IPS-NIHi7 (cell line): ENCODE data around the gene HLA-DMB.
A peak's percentile ranks its signal among the peaks of the same experiment; 100 is the strongest.

ENCODE experiments used
- DNase-seq: peaks from one replicate; pipeline ENCODE4 v3.0.0; 2012; ENCODE audit warnings: mixed read lengths; ENCODE audit errors: extremely low spot score

HLA-DMB gene

GRCh38 chr6:32971581-32972352, 30.9 kb upstream of the HLA-DMB start:
- peak; percentile 87 for DNase-seq

GRCh38 chr6:32971242-32971580, 30.4 kb upstream of the HLA-DMB start:
- DNase-seq: no peak

GRCh38 chr6:32970413-32971241, 29.8 kb upstream of the HLA-DMB start:
- DNase-seq: peak; percentile 49

GRCh38 chr6:32969685-32970412, 29.0 kb upstream of the HLA-DMB start:
- DNase-seq: no peak

- DNase-seq: peak; percentile 76
Observed at GRCh38 chr6:32968867-32969684, 28.2 kb upstream of the HLA-DMB start.

- DNase-seq: peak; percentile 85
Observed at GRCh38 chr6:32968093-32968866, 27.5 kb upstream of the HLA-DMB start, which contains the start of gene BRD2. Gene BRD2 (plus strand): TSS chr6:32968594. CDS start chr6:32972899, 4,305 bp downstream.

- DNase-seq: peak; percentile 48
Observed at GRCh38 chr6:32967151-32968091, 26.6 kb upstream of the HLA-DMB start.

GRCh38 chr6:32964776-32965175, 23.9 kb upstream of the HLA-DMB start:
- DNase-seq: no peak

- DNase-seq: no peak
Observed at GRCh38 chr6:32963866-32964265, 23.0 kb upstream of the HLA-DMB start.

GRCh38 chr6:32962213-32962826, 21.5 kb upstream of the HLA-DMB start:
- DNase-seq: no peak

GRCh38 chr6:32960563-32960962, 19.7 kb upstream of the HLA-DMB start:
- DNase-seq: no peak

GRCh38 chr6:32956176-32956575, 15.3 kb upstream of the HLA-DMB start:
- DNase-seq: no peak

- peak; percentile 66 for DNase-seq
Observed at GRCh38 chr6:32954986-32955802, 14.4 kb upstream of the HLA-DMB start.

- no peak for DNase-seq
Observed at GRCh38 chr6:32954267-32954666, 13.4 kb upstream of the HLA-DMB start.

GRCh38 chr6:32953775-32954174, 12.9 kb upstream of the HLA-DMB start:
- no peak for DNase-seq

- DNase-seq: peak; percentile 85
Observed at GRCh38 chr6:32952817-32953739, 12.2 kb upstream of the HLA-DMB start, which contains the start of gene HLA-DMA. Gene HLA-DMA (minus strand): TSS chr6:32953097. CDS start chr6:32953036, 61 bp downstream.

GRCh38 chr6:32950449-32950848, 9.6 kb upstream of the HLA-DMB start:
- no peak for DNase-seq
